ENCODE measurements around the gene TUBAL3.

TUBAL3 gene

DNA sequence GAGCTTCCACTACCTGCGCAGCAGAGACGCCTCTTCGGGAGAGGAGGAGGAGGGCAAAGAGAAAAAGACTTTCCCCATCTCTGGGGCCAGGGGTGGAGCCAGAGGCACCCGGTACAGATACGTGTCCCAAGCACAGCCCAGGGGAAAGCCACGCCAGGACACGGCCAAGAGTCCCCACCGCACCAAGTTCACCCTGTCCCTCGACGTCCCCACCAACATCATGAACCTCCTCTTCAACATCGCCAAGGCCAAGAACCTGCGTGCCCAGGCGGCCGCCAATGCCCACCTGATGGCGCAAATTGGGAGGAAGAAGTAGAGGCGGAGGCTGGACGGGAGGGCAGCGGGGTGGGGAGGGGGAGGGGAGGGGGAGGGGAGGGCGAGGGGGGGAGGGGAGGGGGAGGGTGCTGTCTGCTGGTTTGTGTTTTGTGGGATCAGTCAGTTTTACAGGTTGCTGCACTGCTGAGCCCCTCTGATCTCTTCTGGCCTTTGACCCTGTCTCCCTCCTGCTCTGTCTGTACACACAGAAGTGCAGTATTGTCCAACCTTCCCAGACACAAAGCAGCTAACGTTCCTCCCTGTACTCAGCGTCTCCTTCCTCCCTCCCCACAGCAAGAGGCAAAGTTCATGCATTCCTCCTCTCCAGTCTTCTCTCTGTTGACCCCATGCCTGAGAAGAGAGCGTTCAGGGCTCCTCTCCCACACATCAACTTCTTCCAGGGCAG, 30.6 kb downstream of the TUBAL3 start:
- DNase-seq: no peak

DNA sequence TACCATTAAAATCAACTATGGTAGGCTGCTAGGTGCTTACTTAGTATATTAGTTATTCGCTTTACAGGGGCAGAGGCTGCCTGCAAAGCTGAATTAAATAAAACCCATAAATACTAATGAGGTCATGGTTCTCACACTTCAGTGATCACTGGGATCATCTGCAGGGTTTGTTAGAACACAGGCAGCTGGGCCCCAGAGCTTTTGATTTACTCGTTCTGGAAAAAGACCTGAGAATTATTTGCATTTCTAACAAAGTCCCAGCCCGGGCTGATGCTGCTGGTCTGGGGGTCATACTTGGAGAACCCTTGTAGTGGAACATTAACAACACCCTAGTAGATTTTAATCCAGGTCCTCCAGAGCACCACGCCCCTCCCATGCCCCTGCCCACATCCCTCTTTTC, 31.3 kb downstream of the TUBAL3 start:
- no peak for DNase-seq

DNA sequence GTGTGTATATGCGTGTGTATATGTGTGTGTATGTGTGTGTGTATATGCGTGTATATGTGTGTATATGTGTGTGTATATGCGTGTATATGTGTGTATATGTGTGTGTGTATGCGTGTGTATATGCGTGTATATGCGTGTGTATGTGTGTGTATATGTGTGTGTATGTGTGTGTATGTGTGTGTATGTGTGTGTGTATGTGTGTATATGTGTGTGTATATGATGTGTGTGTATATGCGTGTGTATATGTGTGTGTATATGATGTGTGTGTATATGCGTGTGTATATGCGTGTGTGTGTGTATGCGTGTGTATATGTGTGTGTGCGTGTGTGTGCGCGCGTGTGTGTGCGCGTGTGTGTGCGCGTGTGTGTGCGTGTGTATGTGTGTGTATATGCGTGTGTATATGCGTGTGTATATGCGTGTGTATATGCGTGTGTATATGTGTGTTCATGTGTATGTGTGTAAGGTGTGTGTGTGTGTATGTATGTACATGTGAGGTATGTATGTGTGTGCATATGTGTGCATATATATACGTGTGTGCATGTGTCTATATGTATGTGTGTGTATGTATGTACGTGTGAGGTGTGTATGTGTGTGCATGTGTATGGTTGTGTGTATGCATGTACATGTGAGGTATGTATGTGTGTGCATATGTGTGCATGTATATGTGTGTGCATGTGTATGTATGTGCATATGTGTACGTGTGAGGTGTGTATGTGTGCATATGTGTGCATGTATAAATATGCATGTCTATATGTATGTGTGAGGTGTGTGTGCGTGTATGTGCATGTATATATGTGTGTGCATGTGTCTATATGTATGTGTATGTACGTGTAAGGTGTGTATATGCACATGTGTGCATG, 33.9 kb downstream of the TUBAL3 start:
- DNase-seq: no peak

DNA sequence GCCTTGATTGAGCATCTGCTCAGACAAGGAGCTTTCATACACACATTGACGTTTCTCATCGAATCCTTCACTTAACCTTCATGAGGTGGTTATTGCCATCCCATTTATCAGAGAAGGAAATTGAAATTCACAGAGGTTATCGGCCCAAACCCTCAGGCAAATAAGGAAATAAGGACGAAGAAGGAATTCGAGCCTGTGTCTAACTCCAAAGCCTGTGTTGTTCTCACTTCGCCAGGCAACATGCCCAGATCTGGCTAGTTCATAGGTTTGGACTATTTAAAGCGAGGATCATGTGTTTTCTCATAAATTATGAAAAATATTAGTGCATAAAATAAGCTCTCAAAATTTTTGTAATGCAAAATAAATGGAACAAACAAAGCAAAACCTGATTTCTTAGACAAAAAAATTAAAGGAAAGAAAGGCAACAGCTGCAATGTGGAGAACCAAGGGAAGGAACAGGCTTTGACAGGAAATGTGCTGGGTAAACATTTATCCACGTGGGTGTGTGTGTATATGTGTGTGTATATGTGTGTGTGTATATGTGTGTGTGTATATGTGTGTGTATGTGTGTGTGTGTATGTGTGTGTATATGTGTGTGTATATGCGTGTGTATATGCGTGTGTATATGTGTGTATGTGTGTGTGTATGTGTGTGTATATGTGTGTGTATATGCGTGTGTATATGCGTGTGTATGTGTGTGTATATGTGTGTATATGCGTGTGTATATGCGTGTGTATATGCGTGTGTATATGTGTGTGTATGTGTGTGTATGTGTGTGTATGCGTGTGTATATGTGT, 35.1 kb downstream of the TUBAL3 start:
- DNase-seq: no peak

DNA sequence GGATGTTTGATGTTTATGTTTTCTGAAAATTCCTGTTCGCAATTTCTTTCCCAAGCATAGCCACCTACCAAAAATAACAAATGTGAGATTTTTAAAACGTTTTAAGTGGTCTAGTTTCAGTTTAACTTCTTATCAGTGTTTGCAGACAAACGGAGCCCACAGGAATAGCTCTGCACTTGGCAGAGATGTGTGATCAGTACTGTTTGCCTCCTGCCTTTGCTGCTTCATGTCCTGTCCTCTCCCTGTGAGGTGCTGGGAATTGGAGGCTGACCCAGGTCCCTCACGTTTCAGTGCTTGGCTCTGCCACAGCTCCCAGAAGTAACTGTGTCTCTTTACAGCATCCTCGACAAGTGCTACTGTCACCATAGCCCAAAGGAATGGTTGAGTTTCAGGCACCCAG, 38.7 kb downstream of the TUBAL3 start:
- no peak for DNase-seq

DNA sequence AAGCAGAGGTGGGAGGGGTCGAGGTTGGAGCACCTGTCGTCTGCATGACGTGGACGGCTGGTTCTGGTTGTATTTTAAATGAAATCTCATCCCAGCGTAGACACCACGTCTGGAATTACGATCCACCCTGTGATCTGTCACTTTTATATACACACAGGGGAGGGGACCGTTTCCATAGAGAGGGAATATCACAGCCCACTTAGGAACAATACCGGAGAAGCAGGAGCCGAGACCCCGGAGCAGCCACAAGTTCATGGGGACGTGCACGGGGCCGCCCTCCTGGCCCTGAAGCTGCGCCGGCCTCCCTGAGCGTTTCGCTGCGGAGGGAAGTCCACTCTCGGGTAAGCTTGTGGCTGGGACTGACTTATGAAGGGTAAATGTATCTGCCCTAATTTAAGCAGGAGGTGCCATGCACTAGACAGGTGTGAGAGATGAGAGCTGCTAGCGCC, 39.7 kb downstream of the TUBAL3 start, which contains the start of gene UCN3:
Gene UCN3 (plus strand): TSS at position 77 of the 449 bp plus-strand sequence. CDS start 8,755 bp downstream, outside the sequence.
- no peak for DNase-seq

DNA sequence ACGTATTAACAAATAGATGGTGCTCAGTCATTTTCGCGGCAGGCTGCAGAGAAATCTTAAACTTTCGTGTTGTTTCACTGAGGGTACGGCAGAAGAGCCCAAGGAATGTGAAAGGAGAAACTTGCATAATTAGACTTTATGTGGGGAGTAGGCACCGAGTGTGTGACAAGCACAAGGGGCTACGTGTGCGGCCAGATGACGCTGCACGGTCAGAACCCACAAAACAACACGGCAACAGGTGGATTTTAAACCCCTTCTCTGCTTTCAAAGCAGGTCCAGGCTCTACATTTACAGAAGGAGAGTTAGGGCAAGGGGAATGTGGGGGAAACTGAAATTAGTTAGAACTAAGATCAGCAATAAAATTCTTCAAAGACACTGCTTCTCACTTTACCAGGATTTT, 40.3 kb downstream of the TUBAL3 start:
- no peak for DNase-seq

DNA sequence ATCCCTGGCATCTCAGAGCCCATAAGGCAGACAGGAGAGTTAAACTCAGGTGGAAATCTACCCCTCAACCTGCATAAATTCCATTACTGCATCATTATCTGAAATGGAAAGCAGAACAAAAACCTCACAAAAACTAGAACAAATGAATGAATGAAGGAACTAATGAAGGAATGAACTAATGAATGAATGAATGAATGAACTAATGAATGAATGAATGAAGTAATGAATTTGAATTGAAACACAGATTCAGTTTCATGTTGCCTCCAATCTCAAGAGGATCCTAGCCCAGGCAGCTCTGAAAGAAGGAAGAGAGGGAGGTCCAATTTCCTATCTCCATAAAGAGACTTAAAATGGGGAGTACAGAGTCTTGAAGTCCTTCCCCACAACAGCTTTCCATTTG, 41.8 kb downstream of the TUBAL3 start:
- no peak for DNase-seq

DNA sequence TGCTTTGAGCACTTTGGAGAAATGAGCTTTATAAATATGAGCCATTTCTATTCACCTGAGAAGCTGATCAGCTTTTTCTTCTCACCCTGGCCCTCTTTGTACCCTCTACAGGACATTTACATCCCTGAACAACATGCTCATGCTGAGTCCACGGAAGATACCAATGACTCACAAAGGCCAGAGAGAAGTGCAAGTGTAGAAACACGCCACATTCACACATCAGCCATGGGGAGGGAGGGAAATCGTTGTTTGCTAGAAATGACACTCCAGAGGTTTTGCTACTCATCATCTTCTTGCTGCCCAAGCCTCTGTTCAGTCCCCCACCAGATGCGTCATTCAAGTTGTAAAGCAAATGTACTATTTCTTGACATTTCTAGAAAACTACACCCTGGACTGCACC, 42.7 kb downstream of the TUBAL3 start:
- DNase-seq: no peak

DNA sequence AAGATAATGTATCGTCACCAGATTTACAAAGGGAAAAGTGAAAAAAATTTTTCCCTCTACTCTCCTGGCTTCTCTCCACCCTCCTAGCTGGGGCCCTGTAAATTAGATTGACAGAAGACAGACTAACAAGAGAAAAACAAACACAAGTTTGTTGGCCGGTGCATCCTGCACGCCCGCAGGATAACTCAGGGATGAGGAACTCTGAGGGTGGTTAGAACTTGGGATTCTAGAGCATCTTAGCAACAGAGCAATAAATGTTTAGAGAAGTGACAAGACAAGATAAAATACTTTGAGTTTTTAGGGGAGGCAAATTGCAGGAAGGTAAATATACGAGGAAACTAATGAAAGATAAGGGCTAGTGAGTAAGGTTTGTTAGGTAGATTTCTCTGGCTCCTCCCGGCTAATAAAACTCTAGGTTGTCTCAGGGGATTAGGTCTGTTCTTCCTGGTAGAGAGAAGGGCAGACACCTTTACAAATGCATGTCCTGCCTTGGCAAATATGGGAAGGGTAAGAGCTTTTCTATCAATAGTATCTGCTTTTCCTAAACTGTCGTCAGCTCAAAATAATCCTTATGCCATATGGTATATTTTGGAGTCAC, 44.2 kb downstream of the TUBAL3 start:
- DNase-seq: no peak

DNA sequence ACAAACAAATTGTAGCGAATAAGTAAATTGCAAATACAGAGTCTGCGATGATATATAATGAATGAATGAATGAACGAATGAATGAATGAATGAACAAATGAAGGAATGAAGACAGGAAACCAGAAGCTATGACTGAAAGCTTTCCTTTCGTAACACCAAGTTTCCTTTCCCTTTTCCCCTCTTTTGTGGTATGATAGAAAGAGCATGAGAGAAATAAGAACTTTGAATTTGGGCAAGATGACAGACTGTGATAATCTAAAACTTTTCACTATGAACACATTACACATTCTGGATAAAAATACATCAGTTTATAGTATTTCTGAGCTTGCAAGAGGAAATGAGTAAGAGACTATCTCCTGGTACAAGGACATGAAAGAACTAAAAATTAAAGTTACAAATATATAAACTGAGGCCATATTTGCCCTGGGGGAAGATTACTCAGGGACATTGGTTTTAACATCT, 48.3 kb downstream of the TUBAL3 start:
- no peak for DNase-seq

DNA sequence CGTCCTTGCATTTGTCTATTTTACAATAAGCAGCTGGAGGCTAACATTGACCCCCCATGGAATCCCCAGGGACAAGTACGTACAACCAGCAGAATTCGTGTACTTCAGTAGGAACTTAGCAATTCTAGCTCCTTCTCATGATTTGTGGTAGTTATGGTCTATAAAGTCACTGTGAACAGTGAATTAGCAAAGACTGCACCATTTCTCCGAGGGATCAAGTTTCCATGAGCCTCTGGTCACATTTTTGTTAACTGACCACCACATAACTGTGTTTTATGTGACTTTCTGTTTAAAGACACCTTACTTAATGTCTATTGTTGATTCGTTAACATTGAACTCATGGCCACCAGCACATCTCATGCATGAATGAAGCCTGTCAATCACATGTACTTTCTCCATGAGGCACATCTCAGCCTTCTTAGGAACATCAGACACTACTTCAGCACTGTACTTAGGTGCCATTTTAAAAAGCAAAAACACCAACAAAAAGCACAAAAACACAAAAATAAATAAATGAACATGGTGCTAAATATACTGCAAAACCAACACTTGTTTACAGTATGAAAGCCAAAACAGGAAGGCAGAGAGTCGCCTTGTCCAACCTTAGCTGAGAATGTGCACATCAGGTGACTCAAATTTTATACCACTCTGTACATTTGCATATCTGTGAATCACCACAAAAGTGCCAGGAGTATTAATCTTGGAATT, 48.9 kb downstream of the TUBAL3 start:
- no peak for DNase-seq

DNA sequence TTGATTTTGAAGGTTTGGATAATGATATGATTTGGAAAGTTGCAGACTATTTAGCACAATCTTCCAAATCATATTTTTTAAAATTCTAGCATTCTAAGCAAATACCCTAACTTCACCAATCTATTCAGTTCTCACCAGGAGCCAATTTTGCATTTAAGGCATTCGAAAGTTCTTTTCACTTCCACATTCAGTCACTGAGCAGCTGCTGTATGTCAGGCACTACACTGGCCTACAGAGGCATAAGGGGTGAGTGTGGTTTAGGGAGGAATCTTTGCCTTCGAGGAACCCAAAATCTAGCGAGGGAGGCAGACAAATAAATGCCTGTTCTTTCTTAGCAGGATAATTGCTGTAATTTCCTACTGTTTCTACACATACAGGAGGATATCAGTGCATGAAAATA, 50.6 kb downstream of the TUBAL3 start:
- no peak for DNase-seq

DNA sequence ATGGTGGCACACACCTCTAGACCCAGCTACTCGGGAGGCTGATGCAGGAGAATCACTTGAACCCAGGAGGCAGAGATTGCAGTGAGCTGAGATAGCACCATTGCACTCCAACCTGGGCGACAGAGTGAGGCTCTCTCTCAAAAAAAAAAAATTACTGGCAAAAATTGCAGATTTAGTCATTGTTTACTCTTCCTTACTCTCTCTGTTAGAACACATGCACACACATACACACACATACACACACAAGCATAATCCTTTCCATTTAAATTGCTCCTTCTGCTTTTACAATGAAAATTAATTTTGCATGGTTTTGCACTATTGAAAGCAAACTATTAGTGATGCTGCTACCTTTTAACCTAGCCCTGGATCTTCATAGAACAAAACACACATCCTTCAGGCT, 55.3 kb downstream of the TUBAL3 start:
- no peak for DNase-seq

DNA sequence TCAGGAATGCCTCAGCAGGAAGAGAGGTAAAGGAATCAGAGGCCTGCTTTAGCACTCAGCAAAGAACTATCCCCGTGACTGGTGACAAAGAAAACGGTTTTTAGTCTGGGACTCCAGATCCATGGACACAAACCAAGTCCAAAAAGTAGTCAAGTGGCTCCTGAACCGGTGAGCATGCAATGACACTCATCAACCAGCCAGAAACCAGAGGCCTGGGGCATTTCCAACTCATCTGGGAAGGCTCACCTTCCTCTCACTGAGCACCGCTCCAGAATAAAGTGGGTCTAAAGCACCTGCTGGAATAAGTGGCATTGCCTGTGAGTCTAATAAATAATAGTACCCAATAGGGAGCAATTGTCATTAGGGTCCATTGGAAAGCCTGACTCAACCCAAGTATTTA, 57.7 kb downstream of the TUBAL3 start:
- DNase-seq: no peak

DNA sequence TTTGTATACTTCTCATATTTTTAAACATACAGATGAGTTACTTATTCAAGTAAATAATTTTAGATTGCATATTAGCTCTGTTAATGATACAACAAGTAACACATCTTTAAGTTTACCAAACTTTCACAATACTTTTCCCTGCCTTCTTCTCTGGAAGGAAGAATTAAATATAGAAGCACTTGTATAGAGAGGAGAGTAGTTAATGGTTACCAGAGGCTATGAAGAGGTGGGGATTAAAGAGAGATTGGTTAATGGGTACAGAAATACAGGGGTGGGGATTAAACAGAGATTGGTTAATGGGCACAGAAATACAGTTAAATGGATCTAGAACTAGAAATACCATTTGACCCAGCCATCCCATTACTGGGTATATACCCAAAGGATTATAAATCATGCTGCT, 59.9 kb downstream of the TUBAL3 start:
- no peak for DNase-seq

DNA sequence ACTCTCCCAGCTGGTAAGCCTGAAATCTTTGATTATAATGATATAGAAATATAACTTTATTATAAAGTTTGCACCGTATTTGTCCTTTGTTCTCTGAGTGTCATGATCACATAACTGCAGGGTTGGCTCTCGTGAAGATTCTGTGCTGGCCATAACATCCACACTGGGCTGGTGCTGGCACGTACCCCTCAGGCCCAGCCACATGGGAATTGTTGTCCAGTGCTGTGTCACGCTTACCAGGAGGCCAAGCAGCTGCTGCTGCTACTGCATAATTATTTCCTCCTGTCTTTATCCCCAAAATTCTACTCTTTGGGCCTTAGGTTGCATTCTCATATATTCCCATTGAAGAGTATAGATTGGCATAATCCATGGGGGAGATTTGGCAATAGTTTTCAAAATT, 60.6 kb downstream of the TUBAL3 start:
- no peak for DNase-seq

DNA sequence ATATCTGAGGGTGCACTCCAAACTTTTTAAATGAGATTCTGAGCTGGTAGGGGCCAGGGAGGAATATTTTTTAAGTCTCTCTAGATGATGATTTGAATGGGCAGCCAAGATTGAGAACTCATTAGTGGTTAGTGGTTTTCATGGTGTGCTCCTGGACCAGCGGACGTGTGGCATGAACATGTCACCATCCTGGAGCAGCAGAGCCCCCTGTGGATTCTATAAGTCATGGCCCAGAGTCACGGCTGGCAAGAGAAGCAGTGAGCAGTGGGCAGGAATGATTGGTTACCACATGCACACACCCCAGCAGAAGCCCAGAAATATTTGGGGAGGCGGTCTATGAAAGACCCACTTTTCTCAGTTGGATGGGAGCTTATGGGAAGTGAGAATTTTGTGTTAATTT, 61.1 kb downstream of the TUBAL3 start:
- no peak for DNase-seq
